Common myeloid progenitor, CD34-positive (primary cell): Measurements from ENCODE around the gene NSD1.

Source experiments
- CTCF ChIA-PET: fragments of 350-600 bp; sonication (Branson Sonifier 250); formaldehyde crosslinking; loops from one replicate; lab custom pipeline; 2021; ENCODE audit warnings: antibody characterized with exemption; lab: Charles Lee
- POLR2A ChIA-PET: fragments of 350-600 bp; sonication (Branson Sonifier 250); formaldehyde crosslinking; loops from one replicate; lab custom pipeline; 2021; ENCODE audit warnings: antibody characterized with exemption; lab: Charles Lee
- DNase-seq, 3 donors: peaks; one replicate each; pipeline versions ENCODE4 v3.0.0 to v3.0.0-alpha.2; 2013
- H3K27ac ChIP-seq, 2 experiments: 1 replicate in 1 of 2; 2 replicates in 1 of 2; pipeline ENCODE4 v1.7.0; 2013; ENCODE audit warnings: inconsistent platforms in 2 of 2, low read length in 2 of 2, mild to moderate bottlenecking in 2 of 2, low read depth in 1 of 2, moderate library complexity in 1 of 2; ENCODE audit not compliant: severe bottlenecking in 2 of 2, insufficient read depth in 1 of 2, poor library complexity in 1 of 2
- H3K27me3 ChIP-seq, 5 experiments: replicated peaks in 2 of 5; 1 replicate in 3 of 5; 2 replicates in 2 of 5; pipeline versions ENCODE4 v1.6.1 to v1.7.0; 2013; ENCODE audit warnings: low read length in 4 of 5, mild to moderate bottlenecking in 2 of 5, moderate library complexity in 2 of 5, inconsistent platforms in 1 of 5; ENCODE audit not compliant: insufficient read depth in 5 of 5, control insufficient read depth in 4 of 5
- H3K36me3 ChIP-seq, 4 experiments: 1 replicate in 2 of 4; 2 replicates in 2 of 4; pipeline versions ENCODE4 v1.6.1 to v1.7.0; 2013; ENCODE audit warnings: low read length in 3 of 4, control low read depth in 1 of 4, mild to moderate bottlenecking in 1 of 4; ENCODE audit not compliant: control insufficient read depth in 4 of 4, insufficient read depth in 4 of 4
- H3K4me1 ChIP-seq, 4 experiments: 1 replicate in 3 of 4; 2 replicates in 1 of 4; pipeline versions ENCODE4 v1.6.1 to v1.7.1; 2013; ENCODE audit warnings: low read length in 3 of 4, mild to moderate bottlenecking in 3 of 4, control low read depth in 1 of 4, inconsistent platforms in 1 of 4, moderate library complexity in 1 of 4; ENCODE audit not compliant: control insufficient read depth in 4 of 4, insufficient read depth in 4 of 4; ENCODE audit errors: control extremely low read depth in 1 of 4
- H3K4me3 ChIP-seq, 7 experiments: 1 replicate in 4 of 7; 2 replicates in 3 of 7; pipeline versions ENCODE4 v1.5.1 to v1.7.0; 2013; ENCODE audit warnings: mild to moderate bottlenecking in 7 of 7, low read length in 6 of 7, moderate library complexity in 6 of 7, inconsistent platforms in 2 of 7, low read depth in 2 of 7, control low read depth in 1 of 7; ENCODE audit not compliant: insufficient read depth in 4 of 7, control insufficient read depth in 1 of 7; ENCODE audit errors: extremely low read depth in 1 of 7
- H3K9me3 ChIP-seq, 5 experiments: 1 replicate in 4 of 5; 2 replicates in 1 of 5; pipeline versions ENCODE4 v1.6.1 to v1.7.1; 2013; ENCODE audit warnings: low read length in 4 of 5, mild to moderate bottlenecking in 2 of 5, inconsistent platforms in 1 of 5, low read depth in 1 of 5, moderate library complexity in 1 of 5; ENCODE audit not compliant: control insufficient read depth in 4 of 5, insufficient read depth in 2 of 5; ENCODE audit errors: control extremely low read depth in 1 of 5
- WGBS: methylation state at CpG from one replicate; pipeline ENCODE4 v1.1.5; 2013; ENCODE audit not compliant: insufficient coverage; 5-methylcytosine and 5-hydroxymethylcytosine counted together

The NSD1 gene

GRCh38 chr5:177094224-177095087, 39.1 kb upstream of the NSD1 start:
- Histone ChIP-seq H3K4me3 (no peak overlapping the region), H3K36me3 (no peaks in the 10 kb centered on the region), H3K27me3 (peaks cover 0 to under 1% (median 0%) of the 10 kb centered on the region in 5 experiments), H3K27ac (no peak overlapping the region), H3K9me3 (no peaks in the 10 kb centered on the region), H3K4me1 (peaks cover 0 to 3% (median 0%) of the 10 kb centered on the region in 4 experiments)
- ChIA-PET POLR2A (no interaction called here), CTCF (interaction anchor here (1.2 kb wide), 1 partner anchor 23 kb away, joined by 3 read pairs; no protein-coding TSS in a partner anchor)
- no peak for DNase-seq
- WGBS = 91% methylated on average over 12 of the region's 12 CpGs

DNA sequence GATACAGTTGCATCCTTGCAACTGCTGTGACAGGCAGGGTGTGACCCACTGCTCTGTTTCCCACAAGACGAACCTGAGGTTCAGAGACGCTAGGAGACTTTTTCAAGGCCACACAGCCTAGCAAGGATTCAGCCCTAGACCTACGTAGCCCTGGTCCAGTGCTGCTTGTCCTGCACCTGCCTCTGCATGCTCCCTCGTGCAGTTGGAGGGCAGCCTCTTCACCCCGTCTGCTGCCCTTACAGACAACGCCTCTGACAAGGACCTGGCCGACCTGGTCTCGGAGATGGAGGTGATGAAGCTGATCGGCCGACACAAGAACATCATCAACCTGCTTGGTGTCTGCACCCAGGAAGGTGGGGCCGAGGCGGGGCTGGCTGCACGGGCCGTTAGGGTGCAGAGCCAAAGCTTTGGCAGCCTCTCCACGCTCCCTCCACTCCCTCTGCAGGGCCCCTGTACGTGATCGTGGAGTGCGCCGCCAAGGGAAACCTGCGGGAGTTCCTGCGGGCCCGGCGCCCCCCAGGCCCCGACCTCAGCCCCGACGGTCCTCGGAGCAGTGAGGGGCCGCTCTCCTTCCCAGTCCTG, 38.4 kb upstream of the NSD1 start:
- POLR2A ChIA-PET = no interaction called here
- no peak for DNase-seq
- H3K4me1 ChIP-seq = no peaks in the 10 kb centered on the region
- CTCF ChIA-PET = interaction anchor here (1.2 kb wide), 1 partner anchor 24 kb away, joined by 3 read pairs; no protein-coding TSS in a partner anchor
- no peaks in the 10 kb centered on the region for H3K27me3 ChIP-seq
- H3K27ac ChIP-seq = no peak overlapping the region
- whole genome bisulfite sequencing = 93% methylated on average over 20 of the region's 28 CpGs
- no peak overlapping the region for H3K4me3 ChIP-seq
- no peaks in the 10 kb centered on the region for H3K36me3 ChIP-seq
- H3K9me3 ChIP-seq = no peaks in the 10 kb centered on the region

- no peak overlapping the region for H3K4me3 ChIP-seq
- no peaks in the 10 kb centered on the region for H3K27me3 ChIP-seq
- no peaks in the 10 kb centered on the region for H3K9me3 ChIP-seq
- peak in 2 of 3 donors; percentile 24 to 46 for DNase-seq
- ChIA-PET CTCF (interaction anchor here (1.5 to 2.1 kb wide), 2 partner anchors 10 to 18 kb away, joined by 3 to 7 read pairs; no protein-coding TSS in a partner anchor), POLR2A (no interaction called here)
- 86% methylated on average over 16 of the region's 29 CpGs for WGBS
- H3K36me3 ChIP-seq = no peaks in the 10 kb centered on the region
- H3K27ac ChIP-seq = no peak overlapping the region
- H3K4me1 ChIP-seq = no peaks in the 10 kb centered on the region
Measured at GRCh38 chr5:177096162-177097015, 37.2 kb upstream of the NSD1 start.

DNA sequence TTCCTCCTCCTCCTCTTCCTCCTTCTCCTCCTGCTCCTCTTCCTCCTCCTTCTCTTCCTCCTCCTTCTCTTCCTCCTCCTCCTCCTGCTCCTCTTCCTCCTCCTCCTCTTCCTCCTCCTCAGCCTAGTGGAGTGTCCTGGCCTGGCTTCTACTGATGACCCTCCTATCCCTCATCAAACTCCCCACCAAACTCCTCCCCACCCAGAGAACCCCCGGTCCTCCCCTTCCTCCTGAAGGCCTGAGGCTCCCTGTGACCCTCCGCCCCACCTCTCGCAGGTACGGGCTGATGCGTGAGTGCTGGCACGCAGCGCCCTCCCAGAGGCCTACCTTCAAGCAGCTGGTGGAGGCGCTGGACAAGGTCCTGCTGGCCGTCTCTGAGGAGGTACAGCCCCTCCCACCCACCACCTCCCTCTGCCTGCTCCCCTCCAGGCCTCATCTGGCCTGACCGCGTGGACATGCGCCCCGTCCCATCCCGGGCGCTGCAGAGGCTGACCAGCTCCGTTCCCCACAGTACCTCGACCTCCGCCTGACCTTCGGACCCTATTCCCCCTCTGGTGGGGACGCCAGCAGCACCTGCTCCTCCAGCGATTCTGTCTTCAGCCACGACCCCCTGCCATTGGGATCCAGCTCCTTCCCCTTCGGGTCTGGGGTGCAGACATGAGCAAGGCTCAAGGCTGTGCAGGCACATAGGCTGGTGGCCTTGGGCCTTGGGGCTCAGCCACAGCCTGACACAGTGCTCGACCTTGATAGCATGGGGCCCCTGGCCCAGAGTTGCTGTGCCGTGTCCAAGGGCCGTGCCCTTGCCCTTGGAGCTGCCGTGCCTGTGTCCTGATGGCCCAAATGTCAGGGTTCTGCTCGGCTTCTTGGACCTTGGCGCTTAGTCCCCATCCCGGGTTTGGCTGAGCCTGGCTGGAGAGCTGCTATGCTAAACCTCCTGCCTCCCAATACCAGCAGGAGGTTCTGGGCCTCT, 36.3 kb upstream of the NSD1 start:
- CTCF ChIA-PET = interaction anchor here (1.5 to 2.1 kb wide), 4 partner anchors 9 to 17 kb away, joined by 3 to 7 read pairs (median 4); no protein-coding TSS in a partner anchor
- no peaks in the 10 kb centered on the region for H3K27me3 ChIP-seq

GRCh38 chr5:177098120-177098469, 35.5 kb upstream of the NSD1 start:
- CTCF ChIA-PET = interaction anchor here (1.7 to 2.1 kb wide), 3 partner anchors 11 to 16 kb away, joined by 4 to 7 read pairs (median 5); no protein-coding TSS in a partner anchor
- Histone ChIP-seq H3K27me3 (no peaks in the 10 kb centered on the region), H3K9me3 (no peaks in the 10 kb centered on the region), H3K36me3 (no peaks in the 10 kb centered on the region), H3K27ac (no peak overlapping the region), H3K4me3 (no peak overlapping the region), H3K4me1 (no peaks in the 10 kb centered on the region)
- POLR2A ChIA-PET = no interaction called here
- no peak for DNase-seq
- WGBS = 98% methylated on average over 5 of the region's 6 CpGs

More for the DNA sequence above, 36.3 kb upstream of the NSD1 start:
- DNase-seq = peak in 1 of 3 donors; percentile 32
- Histone ChIP-seq H3K4me3 (no peak overlapping the region), H3K4me1 (no peaks in the 10 kb centered on the region), H3K36me3 (no peaks in the 10 kb centered on the region), H3K27ac (no peak overlapping the region), H3K9me3 (no peaks in the 10 kb centered on the region)
- 98% methylated on average over 28 of the region's 30 CpGs for WGBS
- POLR2A ChIA-PET = no interaction called here
